GM20000 (cell line): ENCODE measurements around the gene PRKCG.
"Not testable (repeated sequence)": the region's sequence is repeated elsewhere in the genome, so short reads cannot be mapped to it uniquely, and the experiment has no call there.

Source experiments
- DNase-seq: peaks from one replicate; pipeline ENCODE4 v3.0.0; 2012; ENCODE audit warnings: low spot score
- CTCF ChIP-seq: IDR thresholded peaks from 2 replicates; pipeline ENCODE4 v1.5.1; 2012; ENCODE audit warnings: mild to moderate bottlenecking, control low read depth; ENCODE audit errors: extremely low read depth, missing control alignments

Gene PRKCG

GRCh38 chr19:53881482-53882390 lies at the start of gene PRKCG:
PRKCG (plus strand) TSS chr19:53882197; CDS start chr19:53882495, 298 bp downstream.
- DNase-seq = peak; percentile 68

GRCh38 chr19:53832861-53833260 lies 49.1 kb upstream of the PRKCG start:
- not testable (repeated sequence) for DNase-seq

More at GRCh38 chr19:53881482-53882390, at the start of gene PRKCG:
- no peak for TF ChIP-seq CTCF

GRCh38 chr19:53838446-53838845 lies 43.6 kb upstream of the PRKCG start:
- not testable (repeated sequence) for DNase-seq

GRCh38 chr19:53840241-53840640 lies 41.8 kb upstream of the PRKCG start:
- not testable (repeated sequence) for DNase-seq

GRCh38 chr19:53840914-53841313 lies 41.1 kb upstream of the PRKCG start:
- DNase-seq = not testable (repeated sequence)

GRCh38 chr19:53844849-53845246 lies 37.1 kb upstream of the PRKCG start:
- no peak for TF ChIP-seq CTCF
- no peak for DNase-seq

- no peak for TF ChIP-seq CTCF
- DNase-seq = no peak
These were observed 34.4 kb upstream of the PRKCG start for GRCh38 chr19:53847555-53847954.

- TF ChIP-seq CTCF = no peak
- DNase-seq = no peak
These were observed 32.7 kb upstream of the PRKCG start for GRCh38 chr19:53849237-53849676.

GRCh38 chr19:53853707-53854106 lies 28.3 kb upstream of the PRKCG start:
- peak; percentile 14 for DNase-seq
- TF ChIP-seq CTCF = no peak
